Fibroblast of the aortic adventitia (primary cell): ENCODE data around the gene TCEA3. TPM values are rescaled to one million over a fixed set of nuclear protein-coding genes. Genes with fewer than 3 reads are reported as not detected.

ENCODE experiments used
- DNase-seq: peaks from one replicate; pipeline ENCODE4 v3.0.0-alpha.2; 2010; ENCODE audit warnings: low read depth
- H3K4me3 ChIP-seq: 2 replicates; pipeline ENCODE4 v1.5.1; 2011; ENCODE audit warnings: low read depth, mild to moderate bottlenecking, control low read depth, low read length, moderate library complexity
- CTCF ChIP-seq: IDR thresholded peaks from 2 replicates; pipeline ENCODE4 v1.5.1; 2011; ENCODE audit warnings: mild to moderate bottlenecking, low read length, control low read depth, inconsistent platforms; ENCODE audit not compliant: insufficient read depth
- total RNA-seq: library from RNA; depleted of rRNA; stranded (reverse); fragments of >200 nt; gene quantifications from 2 replicates; pipeline ENCODE4 v1.2.3, GENCODE V29; 2012; ENCODE audit warnings: low replicate concordance

The TCEA3 gene
- total RNA-seq, 1 donor = 22.8 TPM

GRCh38 chr1:23370709-23371584 lies 53.6 kb downstream of the TCEA3 start:
- H3K4me3 ChIP-seq = peak overlapping the region; percentile 98
- DNase-seq = no peak
- TF ChIP-seq CTCF = no peak

- peak overlapping the region; percentile 98 for H3K4me3 ChIP-seq
- no peak for TF ChIP-seq CTCF
- peak; percentile 24 for DNase-seq
Observed at GRCh38 chr1:23370330-23370708, 54.2 kb downstream of the TCEA3 start.

GRCh38 chr1:23369335-23370013 lies 55.1 kb downstream of the TCEA3 start, which contains the start of gene ZNF436:
Gene ZNF436, minus strand, starts transcription at chr1:23369836. Its CDS starts 1,831 bp downstream, at chr1:23368005.
- peak within 1 kb of the TSS; percentile 98 for H3K4me3 ChIP-seq
- peak; percentile 96 for DNase-seq
- no peak for TF ChIP-seq CTCF

- H3K4me3 ChIP-seq = peak overlapping the region; percentile 98
- peak; percentile 86 for DNase-seq
- no peak for TF ChIP-seq CTCF
Observed at GRCh38 chr1:23368562-23369334, 55.8 kb downstream of the TCEA3 start.

- peak overlapping the region; percentile 98 for H3K4me3 ChIP-seq
- TF ChIP-seq CTCF = no peak
- peak; percentile 99 for DNase-seq
Observed at GRCh38 chr1:23367791-23368561, 56.6 kb downstream of the TCEA3 start.

GRCh38 chr1:23367451-23367790 lies 57.1 kb downstream of the TCEA3 start:
- peak overlapping the region; percentile 90 for H3K4me3 ChIP-seq
- TF ChIP-seq CTCF = no peak
- DNase-seq = no peak
